ENCODE results near the gene PLCB1.
"Not testable (repeated sequence)": the region's sequence is repeated elsewhere in the genome, so short reads cannot be mapped to it uniquely, and the experiment has no call there.

Gene PLCB1

GRCh38 chr20:8131598-8132483 lies at the start of gene PLCB1:
TSS of gene PLCB1 (plus strand) at chr20:8132266. CDS start at chr20:8132652, 386 bp downstream.
- peak; percentile 85 for DNase-seq (ENCODE audit: low spot score)

- no peak for DNase-seq (ENCODE audit: low spot score)
These were observed 49.1 kb upstream of the PLCB1 start for GRCh38 chr20:8082989-8083388.

- no peak for DNase-seq (ENCODE audit: low spot score)
These were observed 42.4 kb upstream of the PLCB1 start for GRCh38 chr20:8089668-8090067.

- DNase-seq (ENCODE audit: low spot score) = no peak
These were observed 37.6 kb upstream of the PLCB1 start for GRCh38 chr20:8094415-8094818.

- no peak for DNase-seq (ENCODE audit: low spot score)
These were observed 37.2 kb upstream of the PLCB1 start for GRCh38 chr20:8094850-8095249.

- no peak for DNase-seq (ENCODE audit: low spot score)
These were observed 36.2 kb upstream of the PLCB1 start for GRCh38 chr20:8095648-8096572.

GRCh38 chr20:8097307-8097706 lies 34.8 kb upstream of the PLCB1 start:
- DNase-seq (ENCODE audit: low spot score) = no peak

GRCh38 chr20:8104252-8104651 lies 27.8 kb upstream of the PLCB1 start:
- no peak for DNase-seq (ENCODE audit: low spot score)

- not testable (repeated sequence) for DNase-seq (ENCODE audit: low spot score)
These were observed 17.5 kb upstream of the PLCB1 start for GRCh38 chr20:8114612-8115011.

- DNase-seq (ENCODE audit: low spot score) = no peak
These were observed 16.6 kb upstream of the PLCB1 start for GRCh38 chr20:8115436-8115835.

GRCh38 chr20:8116067-8116811 lies 15.8 kb upstream of the PLCB1 start:
- DNase-seq (ENCODE audit: low spot score) = no peak

GRCh38 chr20:8117636-8118035 lies 14.4 kb upstream of the PLCB1 start:
- no peak for DNase-seq (ENCODE audit: low spot score)

- no peak for DNase-seq (ENCODE audit: low spot score)
These were observed 14.0 kb upstream of the PLCB1 start for GRCh38 chr20:8118039-8118438.

- no peak for DNase-seq (ENCODE audit: low spot score)
These were observed 13.3 kb upstream of the PLCB1 start for GRCh38 chr20:8118760-8119159.

- DNase-seq (ENCODE audit: low spot score) = no peak
These were observed 10.4 kb upstream of the PLCB1 start for GRCh38 chr20:8121666-8122065.

GRCh38 chr20:8124639-8125038 lies 7.4 kb upstream of the PLCB1 start:
- no peak for DNase-seq (ENCODE audit: low spot score)

- no peak for DNase-seq (ENCODE audit: low spot score)
These were observed 5.9 kb upstream of the PLCB1 start for GRCh38 chr20:8126181-8126580.

- no peak for DNase-seq (ENCODE audit: low spot score)
These were observed 5.2 kb upstream of the PLCB1 start for GRCh38 chr20:8126841-8127378.

- no peak for DNase-seq (ENCODE audit: low spot score)
These were observed 4.4 kb upstream of the PLCB1 start for GRCh38 chr20:8127553-8128255.

GRCh38 chr20:8128291-8129060 lies 3.6 kb upstream of the PLCB1 start:
- no peak for DNase-seq (ENCODE audit: low spot score)

All from CD4-positive, alpha-beta T cell treated with Interleukin-2 at 100 ng/mL for 4 hours (primary cell).